IMR-90 (cell line): Measurements from ENCODE around the gene RNF182. TPM values are rescaled to one million over a fixed set of nuclear protein-coding genes. Genes with fewer than 3 reads are reported as not detected.

ENCODE experiments used
- ATAC-seq: fragments of 200-7000 bp; cut with Tn5 transposase; 2 replicates; pipeline ENCODE4 v1.9.1; 2020; ENCODE audit warnings: low read depth, mild to moderate bottlenecking, moderate library complexity
- BruUV-seq: library from RNA; stranded (reverse); fragments of 400-500 nt; replicated peaks from 2 replicates; lab custom pipeline; 2021; lab: Mats Ljungman, UMichigan
- CTCF ChIA-PET: fragments of 300-600 bp; formaldehyde crosslinking; extraction: SDS; loops from one replicate; lab custom pipeline; 2021; ENCODE audit warnings: antibody characterized with exemption; lab: Yijun Ruan, JAX
- POLR2A ChIA-PET: fragments of 300-600 bp; sonication (Branson Sonifier 250); formaldehyde crosslinking; loops from one replicate; lab custom pipeline; 2022; ENCODE audit warnings: antibody characterized with exemption; ENCODE audit not compliant: unreplicated experiment; lab: Charles Lee
- DNase-seq: peaks from one replicate; pipeline ENCODE4 v3.0.0; 2013
- H2AFZ ChIP-seq: replicated peaks from 2 replicates; pipeline ENCODE3; 2013; ENCODE audit warnings: low read length, mild to moderate bottlenecking; ENCODE audit not compliant: poor library complexity
- H2AK5ac ChIP-seq: 2 replicates; pipeline ENCODE4 v1.6.1; 2013; ENCODE audit warnings: low read depth, low read length, inconsistent platforms
- H2AK9ac ChIP-seq: replicated peaks from 2 replicates; pipeline ENCODE3; 2013; ENCODE audit warnings: mild to moderate bottlenecking, low read depth, low read length, moderate library complexity; ENCODE audit not compliant: poor library complexity
- H2BK120ac ChIP-seq: 2 replicates; pipeline ENCODE4 v1.6.1; 2013; ENCODE audit warnings: low read depth, low read length, inconsistent platforms
- H2BK15ac ChIP-seq: 3 replicates; pipeline ENCODE4 v1.6.1; 2013; ENCODE audit warnings: low read depth, low read length, inconsistent platforms
- H2BK20ac ChIP-seq: 2 replicates; pipeline ENCODE4 v1.6.1; 2013; ENCODE audit warnings: low read depth, mild to moderate bottlenecking, inconsistent platforms, low read length, moderate library complexity
- H2BK5ac ChIP-seq: 2 replicates; pipeline ENCODE4 v1.6.1; 2013; ENCODE audit warnings: mild to moderate bottlenecking, low read depth, low read length, inconsistent platforms; ENCODE audit not compliant: poor library complexity, severe bottlenecking
- H3K14ac ChIP-seq: replicated peaks from 2 replicates; pipeline ENCODE4 v1.6.1; 2013; ENCODE audit warnings: low read depth, low read length, inconsistent platforms
- H3K18ac ChIP-seq: 2 replicates; pipeline ENCODE4 v1.6.1; 2013; ENCODE audit warnings: low read depth, low read length, control low read depth
- H3K23ac ChIP-seq: 2 replicates; pipeline ENCODE4 v1.6.1; 2013; ENCODE audit warnings: low read depth, low read length, inconsistent platforms
- H3K27ac ChIP-seq: 2 replicates; pipeline ENCODE4 v1.5.1; 2013; ENCODE audit warnings: mild to moderate bottlenecking, control low read depth, low read length; ENCODE audit not compliant: insufficient read depth
- H3K27me3 ChIP-seq: 2 replicates; pipeline ENCODE4 v1.6.1; 2013; ENCODE audit warnings: low read length; ENCODE audit not compliant: control insufficient read depth, insufficient read depth
- H3K36me3 ChIP-seq: 2 replicates; pipeline ENCODE4 v1.6.1; 2013; ENCODE audit warnings: low read length, mixed read lengths; ENCODE audit not compliant: control insufficient read depth, insufficient read depth
- H3K4ac ChIP-seq: 2 replicates; pipeline ENCODE4 v1.6.1; 2013; ENCODE audit warnings: low read depth, low read length, inconsistent platforms
- H3K4me1 ChIP-seq: 2 replicates; pipeline ENCODE4 v1.6.1; 2013; ENCODE audit warnings: low read length, mixed read lengths; ENCODE audit not compliant: control insufficient read depth, insufficient read depth
- H3K4me2 ChIP-seq: 2 replicates; pipeline ENCODE4 v1.6.1; 2013; ENCODE audit warnings: low read depth, mild to moderate bottlenecking, control low read depth, low read length, moderate library complexity
- H3K4me3 ChIP-seq: 2 replicates; pipeline ENCODE4 v1.5.1; 2013; ENCODE audit warnings: low read depth, mild to moderate bottlenecking, control low read depth, low read length, moderate library complexity; ENCODE audit not compliant: insufficient read depth
- H3K56ac ChIP-seq: 2 replicates; pipeline ENCODE4 v1.6.1; 2013; ENCODE audit warnings: low read length, inconsistent platforms; ENCODE audit not compliant: insufficient read depth; ENCODE audit errors: extremely low read depth
- H3K79me1 ChIP-seq, 2 experiments: 2 replicates each; pipeline ENCODE4 v1.6.1; 2013; ENCODE audit warnings: low read length in 2 of 2, inconsistent platforms in 1 of 2, low read depth in 1 of 2
- H3K9ac ChIP-seq: 2 replicates; pipeline ENCODE4 v1.6.1; 2013; ENCODE audit warnings: low read depth, low read length, control low read depth
- H3K9me1 ChIP-seq: 2 replicates; pipeline ENCODE4 v1.6.1; 2013; ENCODE audit warnings: low read length, inconsistent platforms; ENCODE audit not compliant: insufficient read depth
- H3K9me3 ChIP-seq: 2 replicates; pipeline ENCODE4 v1.6.1; 2013; ENCODE audit warnings: low read length; ENCODE audit not compliant: control insufficient read depth, insufficient read depth
- H4K20me1 ChIP-seq: 2 replicates; pipeline ENCODE4 v1.6.1; 2013; ENCODE audit warnings: low read length, inconsistent platforms; ENCODE audit not compliant: insufficient read depth
- H4K5ac ChIP-seq: 2 replicates; pipeline ENCODE4 v1.6.1; 2013; ENCODE audit warnings: mild to moderate bottlenecking, low read depth, low read length, control low read depth
- H4K8ac ChIP-seq, 2 experiments: 2 replicates each; pipeline ENCODE4 v1.6.1; 2013; ENCODE audit warnings: low read depth in 2 of 2, low read length in 2 of 2, control low read depth in 1 of 2, inconsistent platforms in 1 of 2
- H4K91ac ChIP-seq: 2 replicates; pipeline ENCODE4 v1.6.1; 2013; ENCODE audit warnings: low read depth, low read length, inconsistent platforms; ENCODE audit not compliant: insufficient read depth
- BHLHE40 ChIP-seq: fragments of 150-350 bp; IDR thresholded peaks from 2 replicates; pipeline ENCODE4 v1.6.1; 2016; ENCODE audit warnings: mild to moderate bottlenecking, low read depth, low read length
- CEBPB ChIP-seq: IDR thresholded peaks from 2 replicates; pipeline ENCODE4 v1.6.1; 2012; ENCODE audit warnings: low read depth, low read length, improper control_type of control experiment
- CHD1 ChIP-seq: IDR thresholded peaks from 2 replicates; pipeline ENCODE4 v1.6.1; 2012; ENCODE audit warnings: low read depth, low read length, improper control_type of control experiment
- MAFK ChIP-seq: IDR thresholded peaks from 2 replicates; pipeline ENCODE4 v1.6.1; 2012; ENCODE audit warnings: low read depth, low read length, improper control_type of control experiment
- NFE2L2 ChIP-seq: fragments of 150-350 bp; IDR thresholded peaks from 2 replicates; pipeline ENCODE4 v1.6.1; 2016; ENCODE audit warnings: low read depth, mild to moderate bottlenecking, low read length
- POLR2A ChIP-seq: IDR thresholded peaks from 2 replicates; pipeline ENCODE4 v1.6.1; 2012; ENCODE audit warnings: mild to moderate bottlenecking, low read depth, low read length
- RCOR1 ChIP-seq: IDR thresholded peaks from 2 replicates; pipeline ENCODE4 v1.6.1; 2012; ENCODE audit warnings: mild to moderate bottlenecking, low read length, improper control_type of control experiment; ENCODE audit not compliant: insufficient replicate concordance
- WGBS, 2 experiments: methylation state at CpG; one replicate each; pipeline versions ENCODE4 v1.1.5 to v1.1.7; 2013; ENCODE audit warnings: missing lambda C conversion rate in 2 of 2; ENCODE audit not compliant: insufficient read length in 1 of 2; ENCODE audit errors: extremely low coverage in 2 of 2; 5-methylcytosine and 5-hydroxymethylcytosine counted together
- dilution Hi-C: fragments of 300-500 bp; cut with HindIII; formaldehyde crosslinking; loops from one replicate; pipeline ENCODE4 v1.14.3; 2018; ENCODE audit warnings: low sequenced_read_pairs; ENCODE audit not compliant: unreplicated experiment
- in situ Hi-C: fragments of 300-500 bp; cut with MboI; formaldehyde crosslinking; loops from 3 replicates; pipeline ENCODE4 v1.14.3; 2019; ENCODE audit warnings: low sequenced_read_pairs, inconsistent platforms, mixed read lengths
- intact Hi-C: fragments of 100-400 bp; cut with micrococcal nuclease; formaldehyde crosslinking; loops from 2 replicates; pipeline ENCODE4 v1.10.0; 2022
- polyA plus RNA-seq, 3 experiments: library from polyadenylated mRNA; depleted of rRNA; stranded (reverse); fragments of >200 nt; gene quantifications; 2 replicates each; pipeline ENCODE4 v1.2.3, GENCODE V29; 2012; ENCODE audit warnings: low replicate concordance in 1 of 3
- total RNA-seq: library from RNA; depleted of rRNA; stranded (reverse); fragments of >200 nt; gene quantifications from 2 replicates; pipeline ENCODE4 v1.2.3, GENCODE V29; 2012
- TF ChIP-seq, protein P1 (sequence below): fragments of 150-350 bp; IDR thresholded peaks from 2 replicates; pipeline ENCODE4 v1.6.1; 2016; ENCODE audit warnings: low read depth, mild to moderate bottlenecking, low read length, moderate library complexity, borderline replicate concordance

RNF182 gene
- total and polyA plus RNA-seq, 2 of the 4 experiments (the other 2 are of a cell fraction) = 4.1 to 9.1 TPM

DNA sequence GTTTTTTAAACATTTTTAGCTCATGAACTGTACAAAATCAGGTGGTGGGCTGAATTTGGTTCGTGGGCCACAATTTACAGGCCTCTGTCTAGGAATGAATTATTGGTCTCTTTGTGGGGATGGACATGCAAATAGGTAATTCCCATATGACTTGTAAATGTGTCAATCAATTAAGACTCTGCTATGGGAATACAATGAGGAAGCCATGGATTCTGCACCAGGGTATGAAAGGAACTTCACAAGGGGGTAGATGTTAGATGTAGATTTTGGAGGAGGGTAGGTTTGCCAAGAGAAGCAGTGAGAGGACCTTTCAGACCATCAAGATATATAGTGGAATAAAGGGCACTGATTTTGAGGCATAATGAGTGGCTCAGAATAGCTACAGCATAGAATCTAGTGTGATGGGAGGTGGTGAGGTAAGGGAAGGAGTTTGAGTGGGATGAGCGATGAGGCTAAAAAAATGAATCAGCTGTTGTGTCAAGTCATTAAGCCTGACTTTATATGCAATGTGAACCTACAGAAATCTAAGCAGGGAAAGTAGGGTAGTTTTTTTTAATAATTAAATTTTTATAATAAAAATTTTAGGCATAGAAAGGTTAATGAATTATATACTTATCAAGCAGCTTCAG lies 32.6 kb upstream of the RNF182 start:
- POLR2A ChIA-PET = no interaction called here
- Histone ChIP-seq H2BK5ac (no peak overlapping the region), H2BK20ac (no peak overlapping the region), H3K4me1 (no peaks in the 10 kb centered on the region), H3K9ac (no peak overlapping the region), H2BK120ac (no peak overlapping the region), H4K8ac (no peak overlapping the region), H3K9me3 (no peaks in the 10 kb centered on the region), H4K5ac (no peak overlapping the region), H3K27me3 (peaks cover 18% of the 10 kb centered on the region), H4K91ac (no peak overlapping the region), H3K23ac (no peak overlapping the region), H2AFZ (no peak overlapping the region), H2BK15ac (no peak overlapping the region), H3K79me1 (no peaks in the 10 kb centered on the region), H3K27ac (no peak overlapping the region), H3K18ac (no peak overlapping the region), H3K4me2 (no peak overlapping the region), H2AK9ac (no peak overlapping the region), H4K20me1 (no peaks in the 10 kb centered on the region), H3K9me1 (no peaks in the 10 kb centered on the region), H3K4me3 (no peak overlapping the region), H3K36me3 (no peaks in the 10 kb centered on the region), H3K14ac (no peak overlapping the region), H3K56ac (no peak overlapping the region), H2AK5ac (no peak overlapping the region), H3K4ac (no peak overlapping the region)
- intact Hi-C loops = no loop called here
- BruUV-seq = no TSS peak
- DNase-seq = no peak
- ATAC-seq = no peak
- in situ Hi-C loops = no loop called here
- dilution Hi-C loops = no loop called here
- TF ChIP-seq RCOR1 (no peak), CHD1 (no peak), BHLHE40 (no peak), POLR2A (no peak), NFE2L2 (no peak), MAFK (no peak), CEBPB (no peak)
- TF ChIP-seq, protein P1, sequence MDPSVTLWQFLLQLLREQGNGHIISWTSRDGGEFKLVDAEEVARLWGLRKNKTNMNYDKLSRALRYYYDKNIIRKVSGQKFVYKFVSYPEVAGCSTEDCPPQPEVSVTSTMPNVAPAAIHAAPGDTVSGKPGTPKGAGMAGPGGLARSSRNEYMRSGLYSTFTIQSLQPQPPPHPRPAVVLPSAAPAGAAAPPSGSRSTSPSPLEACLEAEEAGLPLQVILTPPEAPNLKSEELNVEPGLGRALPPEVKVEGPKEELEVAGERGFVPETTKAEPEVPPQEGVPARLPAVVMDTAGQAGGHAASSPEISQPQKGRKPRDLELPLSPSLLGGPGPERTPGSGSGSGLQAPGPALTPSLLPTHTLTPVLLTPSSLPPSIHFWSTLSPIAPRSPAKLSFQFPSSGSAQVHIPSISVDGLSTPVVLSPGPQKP = no peak
- 100% methylated on average over 1 of the region's 2 CpGs; no CpG with 5 or more reads in 1 of the 2 experiments for WGBS, 2 experiments
- CTCF ChIA-PET = no interaction called here
